Spleen (tissue), 13 donors: ENCODE results near the gene MARS1. TPM values are rescaled to one million over a fixed set of nuclear protein-coding genes. Genes with fewer than 3 reads are reported as not detected.
A peak's percentile ranks its signal among the peaks of the same experiment; 100 is the strongest.
"Not testable (repeated sequence)": the region's sequence is repeated elsewhere in the genome, so short reads cannot be mapped to it uniquely, and the experiment has no call there.

ENCODE experiments used
- DNase-seq: peaks from one replicate; pipeline ENCODE4 v3.0.0-alpha.2; 2020
- H3K27ac ChIP-seq, 8 donors: fragments of 200-600 bp; sonication (generic) in 7 of 8; 1 replicate in 4 of 8; 2 replicates in 4 of 8; pipeline versions ENCODE4 v1.5.0 to v1.8.0; 2016 to 2021; ENCODE audit warnings: inconsistent platforms in 4 of 8, mild to moderate bottlenecking in 4 of 8, moderate library complexity in 1 of 8
- H3K27me3 ChIP-seq, 7 donors: fragments of 200-600 bp; sonication (generic) in 6 of 7; replicated peaks in 1 of 7; 1 replicate in 4 of 7; 2 replicates in 3 of 7; pipeline versions ENCODE4 v1.5.0 to v1.8.0; 2016 to 2021; ENCODE audit warnings: inconsistent platforms in 3 of 7, mild to moderate bottlenecking in 1 of 7
- H3K36me3 ChIP-seq, 6 donors: fragments of 200-600 bp; sonication (generic) in 5 of 6; 1 replicate in 4 of 6; 2 replicates in 2 of 6; pipeline versions ENCODE4 v1.5.0 to v1.8.0; 2016 to 2021; ENCODE audit warnings: inconsistent platforms in 2 of 6
- H3K4me1 ChIP-seq, 6 donors: fragments of 200-600 bp; sonication (generic) in 5 of 6; 1 replicate in 3 of 6; 2 replicates in 3 of 6; pipeline versions ENCODE4 v1.5.0 to v1.8.0; 2016 to 2021; ENCODE audit warnings: inconsistent platforms in 3 of 6
- H3K4me3 ChIP-seq, 8 donors: fragments of 200-600 bp; sonication (generic) in 7 of 8; 1 replicate in 4 of 8; 2 replicates in 4 of 8; pipeline versions ENCODE4 v1.5.0 to v1.8.0; 2016 to 2021; ENCODE audit warnings: inconsistent platforms in 4 of 8, mild to moderate bottlenecking in 4 of 8, moderate library complexity in 2 of 8
- H3K9me3 ChIP-seq, 8 donors: fragments of 200-600 bp; sonication (generic) in 7 of 8; 1 replicate in 4 of 8; 2 replicates in 4 of 8; pipeline versions ENCODE4 v1.5.0 to v1.8.0; 2016 to 2021; ENCODE audit warnings: inconsistent platforms in 4 of 8
- CTCF ChIP-seq, 11 experiments: fragments of 200-600 bp in 7 of 11; fragments of 450-650 bp in 4 of 11; sonication (generic) in 4 of 11; IDR thresholded peaks in 8 of 11; conservative IDR thresholded peaks in 3 of 11; 1 replicate in 7 of 11; 2 replicates in 4 of 11; pipeline versions ENCODE4 v1.4.0 to v1.8.0; 2016 to 2021; ENCODE audit warnings: antibody characterized with exemption in 11 of 11, inconsistent platforms in 4 of 11, mild to moderate bottlenecking in 1 of 11
- POLR2A ChIP-seq, 3 donors: fragments of 450-650 bp; IDR thresholded peaks; one replicate each; pipeline ENCODE4 v1.5.1; 2017; ENCODE audit warnings: antibody characterized with exemption in 3 of 3, mild to moderate bottlenecking in 1 of 3
- POLR2AphosphoS5 ChIP-seq, 3 donors: sonication (generic); formaldehyde crosslinking; IDR thresholded peaks; one replicate each; pipeline ENCODE4 v1.5.1; 2017; ENCODE audit warnings: antibody characterized with exemption in 3 of 3
- WGBS, 5 donors: extraction: QIAGEN DNeasy Blood & Tissue Kit in 3 of 5; methylation state at CpG; one replicate each; pipeline versions ENCODE4 v1.1.5 to v1.1.7; 2013 to 2018; 5-methylcytosine and 5-hydroxymethylcytosine counted together
- intact Hi-C: fragments of 100-400 bp; cut with DNase I; formaldehyde crosslinking; loops from one replicate; pipeline ENCODE4 v1.15.0; 2023; ENCODE audit warnings: low total_unique reads
- long read RNA-seq, 2 donors: transcript quantifications; one replicate each; lab custom pipeline, GENCODE V29; 2026
- polyA plus RNA-seq, 3 donors: library from polyadenylated mRNA; stranded (reverse); fragments of 200-250 nt; gene quantifications; one replicate each; pipeline ENCODE4 v1.2.1, GENCODE V29; 2013
- total RNA-seq, 7 donors: library from RNA; depleted of rRNA in 3 of 7; stranded (reverse); fragments of >200 nt in 3 of 7; fragmentation: NEBNext Ultra II Directional in 4 of 7; extraction: Animal tissue kit (Norgen Biotek cat#: 25700) in 4 of 7; gene quantifications; one replicate each; pipeline versions ENCODE4 v1.1.0 to v1.2.1, GENCODE V29; 2016 to 2021
- donor health status: healthy with polysubstance abuse.
- donor health status: DM: no; HTN: no; CAD: no; lungs with moderate emphysema.
- donor health status: DM: no; HTN: no; CAD: no.
- donor health status: Bipolar disorder and iron deficiency.
- donor health status: healthy.
- donor health status: DM: no; HTN: no; CAD: no.
- donor health status: DM: yes; HTN: yes; CAD: no.

MARS1 gene
- total RNA-seq (100 to 1,000 TPM in 4 of 7 donors, 10 to 100 TPM in 3; 72.4 to 186 (median 146) TPM), polyA plus RNA-seq (100 to 1,000 TPM in 1 of 3 donors, 10 to 100 TPM in 2; 67.4 to 104 (median 89.2) TPM)
- long read RNA-seq, donor 1, transcript MARS-201 (21 exons, 2,905 nt): major isoform, 7 of 14 reads
- long read RNA-seq, donor 1, partial matches to known transcripts: 5 of 14 reads
- long read RNA-seq, donor 1, other reads (novel, unspliced or antisense): 0 of 14 reads
- long read RNA-seq, donor 2, transcript MARS-201 (21 exons, 2,905 nt): major isoform, 6 of 16 reads
- long read RNA-seq, donor 2, partial matches to known transcripts: 7 of 16 reads
- long read RNA-seq, donor 2, other reads (novel, unspliced or antisense): 0 of 16 reads

- TF ChIP-seq CTCF (IDR thresholded peaks at IDR 0.05 in 8 of 11, conservative IDR thresholded peaks at IDR 0.05 in 3 of 11) (peak in 4 of 11 experiments; percentile 23 to 47 (median 30)), POLR2A (IDR thresholded peaks at IDR 0.05) (peak in 1 of 3 donors; percentile 22), POLR2AphosphoS5 (IDR thresholded peaks at IDR 0.05) (peak; percentile 93 to 95 (median 94))
- no peaks in the 10 kb centered on the region for H3K27me3 ChIP-seq
- H3K27ac ChIP-seq: peak within 1 kb of the TSS; percentile 63 to 92 (median 76)
- 7 to 13% (median 11%) methylated on average over 43 to 47 of the region's 47 CpGs for WGBS, 5 donors
- no peaks in the 10 kb centered on the region for H3K9me3 ChIP-seq
- intact Hi-C loops: no loop called here
- H3K36me3 ChIP-seq: peaks cover 3 to 40% (median 30%) of the 10 kb centered on the region in 6 donors
- H3K4me3 ChIP-seq: peak within 1 kb of the TSS; percentile 61 to 92 (median 89)
- DNase-seq: peak; percentile 98
- H3K4me1 ChIP-seq: peaks cover 15 to 44% (median 20%) of the 10 kb centered on the region in 6 donors
Observed at GRCh38 chr12:57487597-57488401, at the start of gene MARS1. TSS of gene MARS1 (plus strand) at chr12:57488068. CDS start at chr12:57488091, 23 bp downstream.

- no peak for DNase-seq
- intact Hi-C loops: no loop called here
- Histone ChIP-seq H3K36me3 (no peaks in the 10 kb centered on the region), H3K27ac (no peak overlapping the region), H3K27me3 (no peaks in the 10 kb centered on the region), H3K4me1 (peaks cover 0 to 9% (median 0%) of the 10 kb centered on the region in 6 donors), H3K9me3 (peaks cover 0 to 17% (median 12%) of the 10 kb centered on the region in 8 donors), H3K4me3 (no peak overlapping the region)
- TF ChIP-seq POLR2A (IDR thresholded peaks at IDR 0.05): no peak
- no peak for TF ChIP-seq CTCF (IDR thresholded peaks at IDR 0.05 in 8 of 11, conservative IDR thresholded peaks at IDR 0.05 in 3 of 11)
- no peak for TF ChIP-seq POLR2AphosphoS5 (IDR thresholded peaks at IDR 0.05)
- 79 to 100% (median 94%) methylated on average over 1 of the region's 1 CpG for WGBS, 5 donors
Observed at GRCh38 chr12:57438400-57438799, 49.5 kb upstream of the MARS1 start.

GRCh38 chr12:57439762-57440266 is 48.1 kb upstream of the MARS1 start:
- TF ChIP-seq POLR2A (IDR thresholded peaks at IDR 0.05): no peak
- TF ChIP-seq POLR2AphosphoS5 (IDR thresholded peaks at IDR 0.05): no peak
- no peak for TF ChIP-seq CTCF (IDR thresholded peaks at IDR 0.05 in 8 of 11, conservative IDR thresholded peaks at IDR 0.05 in 3 of 11)
- Histone ChIP-seq H3K4me3 (no peak overlapping the region), H3K27ac (no peak overlapping the region)

GRCh38 chr12:57441393-57441792 is 46.5 kb upstream of the MARS1 start:
- DNase-seq, H3K27ac ChIP-seq, H3K36me3 ChIP-seq, H3K4me1 ChIP-seq, intact Hi-C loops, H3K4me3 ChIP-seq, H3K27me3 ChIP-seq: not testable (repeated sequence)
- H3K9me3 ChIP-seq: peaks cover 0 to 17% (median 12%) of the 10 kb centered on the region in 8 donors
- 80 to 95% (median 89%) methylated on average over 2 of the region's 2 CpGs for WGBS, 5 donors

More at GRCh38 chr12:57439762-57440266, 48.1 kb upstream of the MARS1 start:
- peaks cover 0 to 8% (median 0%) of the 10 kb centered on the region in 6 donors for H3K4me1 ChIP-seq
- intact Hi-C loops: no loop called here
- no peaks in the 10 kb centered on the region for H3K27me3 ChIP-seq
- no peak for DNase-seq
- WGBS, 5 donors: 81 to 89% (median 85%) methylated on average over 4 of the region's 4 CpGs
- H3K9me3 ChIP-seq: peaks cover 0 to 17% (median 12%) of the 10 kb centered on the region in 8 donors
- no peaks in the 10 kb centered on the region for H3K36me3 ChIP-seq
